Loucy (cell line): ENCODE measurements around the gene CELSR3.

Source experiments
- CTCF ChIP-seq: fragments of 200-600 bp; sonication (generic); conservative IDR thresholded peaks from 2 replicates; pipeline ENCODE4 v1.5.1; 2014; ENCODE audit warnings: mild to moderate bottlenecking, antibody characterized with exemption, low read length
- EZH2phosphoT487 ChIP-seq: fragments of 200-600 bp; IDR thresholded peaks from 2 replicates; pipeline ENCODE4 v1.6.1; 2018; ENCODE audit warnings: antibody characterized with exemption, mild to moderate bottlenecking, moderate library complexity, borderline replicate concordance

GRCh38 chr3:48648188-48648850 is 14.4 kb downstream of the CELSR3 start:
- no peak for TF ChIP-seq CTCF
- no peak for TF ChIP-seq EZH2phosphoT487
